ENCODE data around the gene MAL. TPM values are rescaled to one million over a fixed set of nuclear protein-coding genes. Genes with fewer than 3 reads are reported as not detected.
A peak's percentile ranks its signal among the peaks of the same experiment; 100 is the strongest.

The MAL gene
- total RNA-seq, 2 experiments from 2014 or later: 35.4 to 43.3 TPM

DNA sequence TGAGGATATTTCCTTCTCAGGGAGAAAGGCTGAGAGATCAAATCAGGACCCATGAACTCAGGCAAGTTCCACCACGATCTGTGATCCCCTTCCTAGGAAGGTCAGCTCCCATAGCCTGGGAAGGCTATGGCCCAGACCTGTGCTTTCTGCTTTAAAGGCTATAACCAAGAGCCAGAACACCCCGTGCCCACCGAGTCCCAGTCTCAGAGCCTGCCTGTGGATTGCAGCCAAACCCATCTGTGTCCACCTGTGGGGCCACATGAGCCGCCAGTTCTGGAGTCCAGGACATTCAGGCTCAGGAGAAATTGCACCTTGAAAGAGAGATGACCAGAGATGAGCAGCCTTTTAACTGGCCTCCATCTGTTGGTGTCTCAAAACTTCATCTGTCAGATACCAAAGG, 46.9 kb downstream of the MAL start:
- ChIA-PET POLR2A (no interaction called here), CTCF (interaction anchor here (0.6 to 10.4 kb wide), 3 partner anchors 9 to 66 kb away, joined by 4 to 291 read pairs (median 6); partner anchors contain the start of gene MAL)
- Mint-ChIP-seq H3K4me1 (peaks cover 44% of the 10 kb centered on the region), H3K27me3 (no peaks in the 10 kb centered on the region), H3K27ac (peak overlapping the region; percentile 5), H3K36me3 (ENCODE audit: low read depth) (no peaks in the 10 kb centered on the region), H3K4me3 (no peak overlapping the region), H3K9me3 (ENCODE audit: low read depth) (no peaks in the 10 kb centered on the region)
- DNase-seq (no peak), ATAC-seq (no peak)
- intact Hi-C loops (cut with DNase I, micrococcal nuclease): no loop called here

DNA sequence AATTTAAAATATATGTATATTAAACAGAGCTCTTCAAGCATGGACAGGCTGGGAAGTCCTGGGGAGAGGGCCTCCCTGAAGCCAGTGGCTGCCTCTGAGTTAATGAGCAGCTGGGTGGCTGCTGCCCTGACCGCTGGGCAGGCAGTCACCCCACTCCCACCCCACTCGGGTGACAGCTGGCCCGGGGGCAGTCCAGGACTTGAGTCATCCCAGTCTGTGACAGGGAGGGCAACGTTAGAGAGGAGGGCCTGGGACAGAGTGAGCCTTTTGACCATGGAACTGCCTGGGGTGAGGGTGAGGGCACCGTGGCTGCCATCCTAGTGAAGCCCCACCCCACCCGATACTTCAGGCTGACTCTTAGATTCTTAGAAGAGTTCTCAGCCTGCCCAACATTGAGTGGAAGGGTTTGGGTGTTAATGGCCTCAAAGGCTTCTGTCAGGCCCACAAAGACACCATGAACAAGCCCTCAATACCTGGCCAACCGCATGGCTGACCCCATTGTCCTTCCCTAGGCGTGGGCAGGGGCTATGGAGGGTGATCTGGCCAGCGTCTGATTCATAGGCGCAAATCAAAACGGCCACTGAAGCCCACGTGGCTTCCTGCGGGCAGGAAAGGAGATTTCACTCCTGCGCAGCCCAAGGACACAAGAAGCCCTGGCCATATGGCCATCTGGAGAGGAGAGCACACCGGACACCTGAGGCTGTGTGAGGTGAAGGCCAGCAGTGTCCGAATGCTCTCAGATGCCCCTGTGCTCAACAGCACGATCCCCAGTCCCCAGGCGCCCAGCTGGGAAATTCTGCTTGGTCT, 48.6 kb downstream of the MAL start:
- peak overlapping the region; percentile 69 for H3K4me3 Mint-ChIP-seq
- intact Hi-C loops (cut with DNase I, micrococcal nuclease): loop anchor here (1.0 to 2.0 kb wide), 3 partner anchors 12 to 91 kb away; partner anchors contain the start of gene ZNF2 (in 1 of the 2)
- no peaks in the 10 kb centered on the region for H3K36me3 Mint-ChIP-seq (ENCODE audit: low read depth)
- no peaks in the 10 kb centered on the region for H3K27me3 Mint-ChIP-seq
- peak overlapping the region; percentile 89 for H3K27ac Mint-ChIP-seq
- H3K4me1 Mint-ChIP-seq: peaks cover 60% of the 10 kb centered on the region
- ChIA-PET POLR2A (interaction anchor here (1.0 to 1.2 kb wide), 2 partner anchors 48 to 50 kb away, joined by 3 to 5 read pairs; no protein-coding TSS in a partner anchor), CTCF (interaction anchor here (0.6 to 10.4 kb wide), 11 partner anchors 10 to 88 kb away, joined by 3 to 291 read pairs (median 5); partner anchors contain the start of gene MAL)
- H3K9me3 Mint-ChIP-seq (ENCODE audit: low read depth): no peaks in the 10 kb centered on the region
- peak; percentile 2 for ATAC-seq
- no peak for DNase-seq

DNA sequence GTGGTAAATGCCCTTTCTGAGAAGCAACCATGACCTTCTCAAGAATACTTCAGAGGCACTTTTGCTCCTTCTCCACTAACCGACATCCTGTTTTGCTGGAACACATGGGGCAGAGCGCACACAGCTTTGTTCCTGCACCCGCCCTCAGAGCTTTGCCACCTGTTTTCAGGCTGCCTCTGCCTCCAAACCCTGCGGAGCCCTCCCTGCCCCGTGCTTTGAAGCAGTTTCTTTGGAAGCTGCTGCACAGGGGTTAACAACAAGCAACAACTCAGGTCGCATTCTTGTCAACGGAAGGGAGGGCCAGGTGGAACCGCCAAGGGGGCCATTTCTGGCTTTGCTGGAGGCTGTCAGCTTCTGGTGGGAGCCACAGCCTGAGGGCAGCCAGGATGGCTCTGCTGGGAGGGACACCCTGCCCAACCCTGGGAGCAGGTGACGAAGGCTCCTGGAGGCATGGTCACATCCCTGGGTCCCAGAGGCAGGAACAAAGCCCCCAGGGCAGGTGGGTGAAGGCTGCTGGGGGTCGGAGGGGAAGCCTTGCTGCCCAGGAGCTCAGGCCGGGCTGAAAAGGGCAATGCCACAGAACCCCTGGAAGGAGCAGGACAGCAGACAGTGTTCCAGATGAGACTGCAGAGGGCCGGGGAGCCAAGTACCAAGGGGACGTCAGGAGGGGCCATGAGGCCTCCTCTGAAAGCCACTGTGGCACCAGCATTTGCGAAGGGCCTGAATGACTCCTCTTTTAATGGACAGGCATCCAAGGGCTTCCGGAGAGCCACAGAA, 49.3 kb downstream of the MAL start:
- Mint-ChIP-seq H3K4me1 (peaks cover 66% of the 10 kb centered on the region), H3K27ac (peak overlapping the region; percentile 89), H3K9me3 (ENCODE audit: low read depth) (no peaks in the 10 kb centered on the region), H3K36me3 (ENCODE audit: low read depth) (no peaks in the 10 kb centered on the region), H3K27me3 (no peaks in the 10 kb centered on the region), H3K4me3 (peak overlapping the region; percentile 69)
- intact Hi-C loops (cut with DNase I, micrococcal nuclease): loop anchor here (1.0 to 5.0 kb wide), 5 partner anchors 13 to 90 kb away; partner anchors contain the start of genes ZNF2 (in 1 of the 2) and ZNF514 (in 1 of the 2)
- ChIA-PET CTCF (interaction anchor here (0.6 to 10.4 kb wide), 11 partner anchors 11 to 88 kb away, joined by 3 to 291 read pairs (median 5); partner anchors contain the start of gene MAL), POLR2A (interaction anchor here (1.0 to 1.2 kb wide), 2 partner anchors 49 to 51 kb away, joined by 3 to 5 read pairs; no protein-coding TSS in a partner anchor)
- ATAC-seq: peak; percentile 66
- peak; percentile 82 for DNase-seq

DNA sequence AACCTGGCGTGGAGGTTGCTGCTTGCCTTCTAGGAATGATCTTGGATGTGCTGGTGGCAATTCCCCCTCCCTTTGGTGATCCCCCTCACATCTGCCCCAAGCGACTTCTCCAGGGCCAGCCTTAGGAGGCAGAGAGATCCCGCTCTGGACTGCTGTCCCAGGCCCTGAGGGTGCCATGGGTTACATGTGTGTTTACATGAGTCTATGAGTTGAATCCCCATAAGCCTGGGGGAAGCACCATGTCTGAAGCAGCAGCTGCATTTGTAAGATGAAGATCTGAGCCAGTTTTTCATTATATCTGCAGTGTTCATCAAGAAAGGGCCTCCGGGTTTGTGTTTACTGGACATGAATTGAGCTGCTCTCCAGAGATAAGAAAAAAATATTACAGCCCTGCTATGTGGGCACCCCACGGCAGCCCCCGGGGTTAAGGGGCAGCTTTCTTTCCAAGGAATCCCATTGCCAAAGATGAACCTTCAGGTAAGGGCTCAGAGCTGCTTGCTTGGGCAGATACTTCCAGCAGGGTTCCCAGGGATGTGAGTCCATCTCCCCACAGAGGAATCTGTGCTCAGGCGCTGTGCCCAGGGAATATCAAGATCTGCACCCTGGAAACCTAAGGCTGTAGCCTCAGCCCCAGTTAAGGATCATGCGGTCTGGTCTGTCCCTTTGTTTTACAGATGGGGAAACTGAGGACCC, 50.1 kb downstream of the MAL start:
- Mint-ChIP-seq H3K9me3 (ENCODE audit: low read depth) (no peaks in the 10 kb centered on the region), H3K27ac (peak overlapping the region; percentile 89), H3K4me3 (peak overlapping the region; percentile 69), H3K36me3 (ENCODE audit: low read depth) (no peaks in the 10 kb centered on the region), H3K4me1 (peaks cover 71% of the 10 kb centered on the region), H3K27me3 (no peaks in the 10 kb centered on the region)
- ChIA-PET POLR2A (interaction anchor here (1.2 kb wide), 1 partner anchor 50 kb away, joined by 5 read pairs; no protein-coding TSS in a partner anchor), CTCF (interaction anchor here (1.0 to 10.4 kb wide), 14 partner anchors 11 to 95 kb away, joined by 3 to 291 read pairs (median 6); partner anchors contain the start of genes MAL, ZNF2 and ZNF514)
- ATAC-seq (no peak), DNase-seq (no peak)
- intact Hi-C loops (cut with DNase I, micrococcal nuclease): loop anchor here (1.0 to 5.0 kb wide), 11 partner anchors 25 to 132 kb away; partner anchors contain the start of genes ZNF2 (in 1 of the 2), ZNF514 (in 1 of the 2) and ZNF892 (in 1 of the 2)

DNA sequence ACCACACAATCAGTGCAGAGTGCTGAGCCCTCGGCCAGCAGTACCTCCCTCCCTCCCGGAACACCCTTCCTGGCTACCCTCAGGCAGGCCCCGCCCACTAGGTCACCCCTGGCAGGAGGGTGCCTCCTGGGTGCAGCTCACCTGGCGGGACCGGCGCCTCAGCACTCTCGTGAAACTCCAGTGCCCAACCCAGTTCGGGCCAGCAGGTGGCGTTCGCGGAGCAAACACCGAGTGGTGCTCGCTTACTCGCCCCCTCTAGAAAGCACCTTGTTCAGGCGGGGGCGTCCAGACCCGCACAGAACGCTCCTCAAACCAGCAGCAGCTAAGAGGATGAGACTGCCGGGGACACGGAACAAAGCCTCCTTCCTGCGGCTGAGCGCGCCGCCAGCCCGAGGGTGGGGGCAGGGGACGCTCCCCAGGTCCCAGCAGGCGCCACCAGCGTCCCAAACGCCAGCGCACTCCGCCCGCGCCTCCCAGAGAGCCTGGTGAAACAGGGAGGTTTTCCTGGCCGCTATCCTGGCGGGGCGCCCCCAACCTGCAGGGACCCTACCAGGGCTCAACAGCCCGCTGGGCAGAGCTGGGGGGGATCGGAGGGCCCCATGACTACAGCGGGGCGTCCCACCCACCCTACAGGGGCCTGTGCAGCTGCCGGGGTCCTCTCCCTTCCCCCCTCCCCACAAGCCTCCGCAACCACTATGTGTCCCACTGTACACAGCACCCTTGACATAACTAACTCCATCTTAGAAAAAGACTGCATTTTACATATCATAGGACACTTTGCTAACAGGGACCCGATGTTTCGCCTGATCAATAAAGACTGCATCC, 51.4 kb downstream of the MAL start:
- CTCF ChIA-PET: interaction anchor here (0.6 to 10.4 kb wide), 20 partner anchors 9 to 93 kb away, joined by 3 to 291 read pairs (median 6); partner anchors contain the start of genes MAL, MRPS5, ZNF2 and ZNF514
- Mint-ChIP-seq H3K4me3 (peak overlapping the region; percentile 69), H3K27ac (peak overlapping the region; percentile 78), H3K27me3 (no peaks in the 10 kb centered on the region), H3K4me1 (peaks cover 71% of the 10 kb centered on the region), H3K9me3 (ENCODE audit: low read depth) (no peaks in the 10 kb centered on the region), H3K36me3 (ENCODE audit: low read depth) (no peaks in the 10 kb centered on the region)
- POLR2A ChIA-PET: no interaction called here
- intact Hi-C loops (cut with DNase I, micrococcal nuclease): loop anchor here (1.0 to 5.0 kb wide), 9 partner anchors 26 to 130 kb away; partner anchors contain the start of genes ZNF514 (in 1 of the 2) and ZNF892 (in 1 of the 2)
- peak; percentile 77 for ATAC-seq
- DNase-seq: peak; percentile 96

DNA sequence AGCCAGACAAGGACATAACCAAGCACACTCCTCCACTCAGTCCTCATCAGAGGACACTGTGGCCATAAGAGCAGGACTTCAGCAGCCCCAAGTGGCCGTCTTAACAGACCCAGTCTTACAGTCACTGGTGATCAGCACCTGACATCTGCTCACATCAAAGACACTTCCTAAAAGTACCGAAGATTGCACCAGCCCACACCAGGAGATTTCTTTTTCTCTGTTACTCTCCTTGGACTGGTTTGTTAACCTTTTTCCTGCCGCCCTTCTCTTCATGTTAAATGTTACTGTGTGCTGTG, 52.0 kb downstream of the MAL start:
- CTCF ChIA-PET: interaction anchor here (0.8 to 10.4 kb wide), 12 partner anchors 11 to 91 kb away, joined by 3 to 291 read pairs (median 14); partner anchors contain the start of genes MAL and MRPS5
- Mint-ChIP-seq H3K27ac (peak overlapping the region; percentile 77), H3K27me3 (no peaks in the 10 kb centered on the region), H3K9me3 (ENCODE audit: low read depth) (no peaks in the 10 kb centered on the region), H3K36me3 (ENCODE audit: low read depth) (no peaks in the 10 kb centered on the region), H3K4me3 (peak overlapping the region; percentile 58), H3K4me1 (peaks cover 71% of the 10 kb centered on the region)
- DNase-seq (no peak), ATAC-seq (no peak)
- POLR2A ChIA-PET: no interaction called here
- intact Hi-C loops (cut with DNase I, micrococcal nuclease): loop anchor here (2.0 to 5.0 kb wide), 5 partner anchors 27 to 80 kb away; partner anchors contain the start of gene ZNF514 (in 1 of the 2)

DNA sequence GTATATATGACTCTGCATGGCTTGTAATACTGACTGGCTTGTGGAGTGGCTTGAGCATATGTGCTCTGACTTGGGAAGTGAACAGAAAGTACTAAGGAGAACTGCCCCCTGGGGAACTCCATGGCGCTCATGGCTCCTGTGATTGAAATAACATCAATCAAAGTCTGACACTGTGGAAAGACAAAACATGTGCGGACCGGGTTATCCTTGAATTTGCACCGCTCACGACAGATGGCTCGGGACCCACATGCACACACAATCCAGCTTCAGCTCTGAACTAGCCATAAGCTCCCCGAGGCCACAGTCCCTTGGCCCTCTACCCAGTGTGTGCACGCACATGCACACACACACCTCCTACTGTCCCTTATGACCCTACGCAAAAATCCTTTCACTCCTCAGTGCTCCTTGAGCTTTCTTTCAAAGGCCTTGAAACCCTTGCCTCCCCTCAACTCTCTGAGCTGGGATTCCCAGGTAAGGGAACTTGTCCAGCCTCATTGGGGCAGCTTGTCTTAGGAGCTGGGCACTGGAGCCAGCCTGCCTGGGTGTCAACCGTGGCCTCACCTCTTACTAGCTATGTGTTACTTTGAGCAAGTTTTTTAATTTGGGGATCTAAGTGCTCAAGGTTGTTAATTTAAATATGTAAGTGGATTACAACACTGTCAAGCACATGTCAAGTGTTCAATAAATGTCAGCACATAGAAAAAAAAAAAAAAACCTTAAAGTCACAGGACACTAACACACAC, 52.5 kb downstream of the MAL start:
- POLR2A ChIA-PET: interaction anchor here (0.6 to 2.7 kb wide), 3 partner anchors 46 to 55 kb away, joined by 3 to 11 read pairs (median 3); no protein-coding TSS in a partner anchor
- CTCF ChIA-PET: interaction anchor here (0.6 to 10.4 kb wide), 15 partner anchors 9 to 216 kb away, joined by 3 to 291 read pairs (median 9); partner anchors contain the start of genes MAL and MRPS5
- intact Hi-C loops (cut with DNase I, micrococcal nuclease): loop anchor here (2.0 to 5.0 kb wide), 5 partner anchors 27 to 79 kb away; partner anchors contain the start of gene ZNF514 (in 1 of the 2)
- DNase-seq (no peak), ATAC-seq (no peak)
- peaks cover 68% of the 10 kb centered on the region for H3K4me1 Mint-ChIP-seq
- H3K4me3 Mint-ChIP-seq: no peak overlapping the region
- no peaks in the 10 kb centered on the region for H3K36me3 Mint-ChIP-seq (ENCODE audit: low read depth)
- H3K27ac Mint-ChIP-seq: peak overlapping the region; percentile 24
- no peaks in the 10 kb centered on the region for H3K9me3 Mint-ChIP-seq (ENCODE audit: low read depth)
- no peaks in the 10 kb centered on the region for H3K27me3 Mint-ChIP-seq

DNA sequence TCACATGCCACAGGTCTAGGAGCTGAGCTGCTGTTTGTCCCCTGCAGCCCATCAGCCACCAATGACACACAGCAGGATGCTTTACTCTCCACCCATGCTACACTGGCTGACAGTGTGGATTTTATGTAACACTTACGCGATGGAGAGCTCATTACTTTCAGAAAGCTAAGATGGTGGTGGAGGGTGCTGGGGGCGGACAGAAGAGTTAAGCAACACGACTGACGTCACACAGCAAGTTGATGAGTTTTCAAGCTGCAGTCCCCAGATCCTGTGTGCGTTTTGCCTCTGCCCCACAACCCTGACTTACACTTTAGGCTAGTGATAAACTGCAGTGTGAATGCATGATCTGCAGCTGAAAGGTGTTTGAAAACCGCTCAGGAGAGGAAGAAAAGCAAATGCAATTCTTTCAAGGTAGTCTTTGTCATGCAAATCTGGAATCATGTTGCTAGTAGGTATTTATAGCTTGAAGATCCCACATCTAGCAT, 53.7 kb downstream of the MAL start:
- intact Hi-C loops (cut with DNase I, micrococcal nuclease): loop anchor here in 1 of 2 experiments (5.0 kb wide), 2 partner anchors 37 to 78 kb away; partner anchors contain the start of gene ZNF514
- peaks cover 56% of the 10 kb centered on the region for H3K4me1 Mint-ChIP-seq
- DNase-seq: peak; percentile 67
- ChIA-PET CTCF (interaction anchor here (0.8 to 10.4 kb wide), 17 partner anchors 8 to 92 kb away, joined by 3 to 291 read pairs (median 5); partner anchors contain the start of genes MAL and MRPS5), POLR2A (interaction anchor here (0.5 to 2.7 kb wide), 4 partner anchors 23 to 1067 kb away, joined by 3 to 11 read pairs (median 5); no protein-coding TSS in a partner anchor)
- H3K4me3 Mint-ChIP-seq: no peak overlapping the region
- peak; percentile 38 for ATAC-seq
- H3K36me3 Mint-ChIP-seq (ENCODE audit: low read depth): no peaks in the 10 kb centered on the region
- H3K27me3 Mint-ChIP-seq: no peaks in the 10 kb centered on the region
- H3K9me3 Mint-ChIP-seq (ENCODE audit: low read depth): no peaks in the 10 kb centered on the region
- H3K27ac Mint-ChIP-seq: peak overlapping the region; percentile 13

DNA sequence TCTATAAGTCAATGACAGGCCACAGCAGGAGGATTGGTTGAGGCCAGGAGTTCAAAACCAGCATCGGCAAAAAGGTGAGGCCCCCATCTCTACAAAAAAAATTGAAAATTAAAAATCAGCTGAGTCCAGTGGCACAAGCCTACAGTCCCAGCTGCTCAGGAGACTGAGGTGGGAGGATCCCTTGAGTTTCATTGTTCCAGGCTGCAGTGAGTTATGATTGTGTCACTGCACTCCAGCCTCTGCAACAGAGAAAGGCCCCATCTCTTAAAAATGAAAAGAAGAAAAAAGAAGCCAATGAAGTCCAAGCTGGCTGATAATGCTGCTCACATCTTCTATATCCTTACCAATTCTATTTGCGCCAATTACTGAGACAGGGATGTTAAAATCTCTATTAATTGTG, 57.0 kb downstream of the MAL start:
- no peak for ATAC-seq
- Mint-ChIP-seq H3K4me3 (no peak overlapping the region), H3K4me1 (peaks cover 26% of the 10 kb centered on the region), H3K9me3 (ENCODE audit: low read depth) (no peaks in the 10 kb centered on the region), H3K27ac (no peak overlapping the region), H3K36me3 (ENCODE audit: low read depth) (peaks cover 18% of the 10 kb centered on the region), H3K27me3 (no peaks in the 10 kb centered on the region)
- intact Hi-C loops (cut with DNase I, micrococcal nuclease): no loop called here
- ChIA-PET POLR2A (no interaction called here), CTCF (interaction anchor here (1.7 to 10.4 kb wide), 2 partner anchors 33 to 59 kb away, joined by 10 to 291 read pairs; partner anchors contain the start of gene MAL)
- DNase-seq: no peak
